ENCODE data around the gene RALGAPA2.

DNA sequence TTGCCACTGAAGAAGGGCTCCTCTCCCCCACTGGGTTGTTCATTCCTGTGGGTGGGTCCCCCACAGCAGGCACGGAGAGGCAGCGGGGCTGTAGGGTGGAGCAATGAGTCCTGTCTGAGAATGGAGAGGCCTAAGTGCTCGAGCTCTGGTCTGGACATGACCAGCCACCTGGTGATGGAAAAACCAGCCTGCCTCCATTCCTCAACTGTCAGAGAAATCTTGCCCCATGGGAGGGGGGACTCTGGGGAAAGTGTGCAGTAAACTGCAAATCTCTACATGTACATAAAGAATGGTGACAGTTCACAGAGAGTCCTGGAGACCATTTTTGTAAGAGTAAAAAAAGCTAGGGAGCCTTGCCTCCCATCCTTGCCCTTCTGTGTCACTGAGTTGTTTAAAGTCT is 310.5 kb downstream of the RALGAPA2 start:
- TF ChIP-seq, protein P1, sequence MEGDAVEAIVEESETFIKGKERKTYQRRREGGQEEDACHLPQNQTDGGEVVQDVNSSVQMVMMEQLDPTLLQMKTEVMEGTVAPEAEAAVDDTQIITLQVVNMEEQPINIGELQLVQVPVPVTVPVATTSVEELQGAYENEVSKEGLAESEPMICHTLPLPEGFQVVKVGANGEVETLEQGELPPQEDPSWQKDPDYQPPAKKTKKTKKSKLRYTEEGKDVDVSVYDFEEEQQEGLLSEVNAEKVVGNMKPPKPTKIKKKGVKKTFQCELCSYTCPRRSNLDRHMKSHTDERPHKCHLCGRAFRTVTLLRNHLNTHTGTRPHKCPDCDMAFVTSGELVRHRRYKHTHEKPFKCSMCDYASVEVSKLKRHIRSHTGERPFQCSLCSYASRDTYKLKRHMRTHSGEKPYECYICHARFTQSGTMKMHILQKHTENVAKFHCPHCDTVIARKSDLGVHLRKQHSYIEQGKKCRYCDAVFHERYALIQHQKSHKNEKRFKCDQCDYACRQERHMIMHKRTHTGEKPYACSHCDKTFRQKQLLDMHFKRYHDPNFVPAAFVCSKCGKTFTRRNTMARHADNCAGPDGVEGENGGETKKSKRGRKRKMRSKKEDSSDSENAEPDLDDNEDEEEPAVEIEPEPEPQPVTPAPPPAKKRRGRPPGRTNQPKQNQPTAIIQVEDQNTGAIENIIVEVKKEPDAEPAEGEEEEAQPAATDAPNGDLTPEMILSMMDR (IDR thresholded peaks at IDR 0.05): no peak
- TF ChIP-seq POLR2A (IDR thresholded peaks at IDR 0.05) (no peak), EP300 (IDR thresholded peaks at IDR 0.05) (no peak)

Data from tibial nerve (tissue), 4 donors.